Fibroblast of lung (primary cell): Measurements from ENCODE around the gene MCF2L2. TPM values are rescaled to one million over a fixed set of nuclear protein-coding genes. Genes with fewer than 3 reads are reported as not detected.

Experiments
- DNase-seq, 2 donors: peaks; one replicate each; pipeline versions ENCODE4 v3.0.0 to v3.0.0-alpha.2; 2010; ENCODE audit warnings: low read depth in 2 of 2
- H2AFZ ChIP-seq: 2 replicates; pipeline ENCODE4 v1.5.1; 2012; ENCODE audit warnings: low read length, control low read depth, inconsistent platforms
- H3K27ac ChIP-seq: 2 replicates; pipeline ENCODE4 v1.5.1; 2011; ENCODE audit warnings: low read length, control low read depth; ENCODE audit not compliant: insufficient read depth
- H3K27me3 ChIP-seq: 2 replicates; pipeline ENCODE4 v1.5.1; 2011; ENCODE audit warnings: mild to moderate bottlenecking, low read length; ENCODE audit not compliant: control insufficient read depth, insufficient read depth
- H3K36me3 ChIP-seq: 2 replicates; pipeline ENCODE4 v1.5.1; 2011; ENCODE audit warnings: low read length; ENCODE audit not compliant: control insufficient read depth, insufficient read depth
- H3K4me1 ChIP-seq: 2 replicates; pipeline ENCODE4 v1.5.1; 2011; ENCODE audit warnings: low read length; ENCODE audit not compliant: control insufficient read depth, insufficient read depth; ENCODE audit errors: extremely low read depth
- H3K4me2 ChIP-seq: 2 replicates; pipeline ENCODE4 v1.5.1; 2011; ENCODE audit warnings: low read length, control low read depth; ENCODE audit not compliant: insufficient read depth; ENCODE audit errors: extremely low read depth
- H3K4me3 ChIP-seq, 4 experiments: fragments of 200-600 bp in 1 of 4; sonication (generic) in 1 of 4; replicated peaks in 1 of 4; 2 replicates each; pipeline ENCODE4 v1.5.1; 2011 to 2016; ENCODE audit warnings: low read length in 4 of 4, low read depth in 3 of 4, mild to moderate bottlenecking in 3 of 4, control low read depth in 2 of 4, inconsistent platforms in 1 of 4, mixed read lengths in 1 of 4; ENCODE audit not compliant: insufficient read depth in 1 of 4; ENCODE audit errors: control extremely low read depth in 1 of 4
- H3K79me2 ChIP-seq: 2 replicates; pipeline ENCODE4 v1.5.1; 2012; ENCODE audit warnings: mild to moderate bottlenecking, low read length, inconsistent platforms; ENCODE audit not compliant: control insufficient read depth, insufficient read depth
- H3K9ac ChIP-seq: 2 replicates; pipeline ENCODE4 v1.5.1; 2011; ENCODE audit warnings: mild to moderate bottlenecking, low read length, control low read depth; ENCODE audit not compliant: insufficient read depth
- H3K9me3 ChIP-seq: 2 replicates; pipeline ENCODE4 v1.5.1; 2012; ENCODE audit warnings: low read depth, low read length; ENCODE audit not compliant: control insufficient read depth, insufficient read depth
- H4K20me1 ChIP-seq: 2 replicates; pipeline ENCODE4 v1.5.1; 2011; ENCODE audit warnings: low read length; ENCODE audit not compliant: control insufficient read depth, insufficient read depth; ENCODE audit errors: extremely low read depth
- EZH2 ChIP-seq: IDR thresholded peaks from 2 replicates; pipeline ENCODE4 v1.5.1; 2012; ENCODE audit warnings: low read length, control low read depth, mild to moderate bottlenecking; ENCODE audit errors: missing control alignments
- polyA plus RNA-seq, 2 donors: library from polyadenylated mRNA; depleted of rRNA in 1 of 2; stranded (reverse) in 1 of 2; unstranded in 1 of 2; fragments of >200 nt; gene quantifications; 2 replicates each; pipeline ENCODE4 v1.2.1, GENCODE V29; 2011 to 2012; ENCODE audit warnings: missing spikeins in 1 of 2
- total RNA-seq: library from RNA; depleted of rRNA; stranded (reverse); fragments of >200 nt; gene quantifications from 2 replicates; pipeline ENCODE4 v1.2.1, GENCODE V29; 2014
- TF ChIP-seq, protein P1 (sequence below), 2 donors: IDR thresholded peaks in 1 of 2; conservative IDR thresholded peaks in 1 of 2; 1 replicate in 1 of 2; 2 replicates in 1 of 2; pipeline ENCODE4 v1.5.1; 2011 to 2012; ENCODE audit warnings: low read length in 2 of 2, control low read depth in 1 of 2, inconsistent platforms in 1 of 2, low read depth in 1 of 2, mild to moderate bottlenecking in 1 of 2

Gene MCF2L2
- total and polyA plus RNA-seq, 2 donors (not counting 1 experiment from before 2014, with no cell fraction given), result under 0.01 to 0.08 TPM

DNA sequence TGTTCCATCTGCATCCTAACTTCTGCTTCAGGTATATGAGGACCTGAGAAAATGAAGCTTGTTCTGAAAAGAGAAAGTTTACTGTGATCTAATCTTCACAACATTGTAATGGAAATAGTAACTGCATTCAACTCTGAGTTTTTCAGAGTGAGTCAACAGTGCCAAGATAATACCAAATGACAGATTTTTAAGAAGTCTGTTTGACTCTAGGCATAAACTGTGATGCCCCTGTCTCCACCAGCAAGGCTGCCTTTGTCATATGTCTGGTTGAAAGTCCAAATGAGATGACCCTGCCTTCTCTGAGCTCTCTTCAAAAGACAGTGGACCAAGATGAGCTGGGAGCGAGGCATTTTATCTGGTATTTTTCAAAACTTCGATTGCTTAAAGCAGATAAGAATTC is 220.2 kb downstream of the MCF2L2 start:
- no peak overlapping the region for H3K4me3 ChIP-seq
- no peak overlapping the region for H3K9ac ChIP-seq
- H3K27me3 ChIP-seq, result no peaks in the 10 kb centered on the region
- no peaks in the 10 kb centered on the region for H4K20me1 ChIP-seq
- no peaks in the 10 kb centered on the region for H3K4me1 ChIP-seq
- no peak overlapping the region for H3K4me2 ChIP-seq
- no peak overlapping the region for H3K27ac ChIP-seq
- H3K36me3 ChIP-seq, result no peaks in the 10 kb centered on the region
- no peak overlapping the region for H2AFZ ChIP-seq
- DNase-seq, result no peak
- H3K9me3 ChIP-seq, result no peaks in the 10 kb centered on the region
- H3K79me2 ChIP-seq, result no peaks in the 10 kb centered on the region
- TF ChIP-seq EZH2, result no peak
- TF ChIP-seq, protein P1, sequence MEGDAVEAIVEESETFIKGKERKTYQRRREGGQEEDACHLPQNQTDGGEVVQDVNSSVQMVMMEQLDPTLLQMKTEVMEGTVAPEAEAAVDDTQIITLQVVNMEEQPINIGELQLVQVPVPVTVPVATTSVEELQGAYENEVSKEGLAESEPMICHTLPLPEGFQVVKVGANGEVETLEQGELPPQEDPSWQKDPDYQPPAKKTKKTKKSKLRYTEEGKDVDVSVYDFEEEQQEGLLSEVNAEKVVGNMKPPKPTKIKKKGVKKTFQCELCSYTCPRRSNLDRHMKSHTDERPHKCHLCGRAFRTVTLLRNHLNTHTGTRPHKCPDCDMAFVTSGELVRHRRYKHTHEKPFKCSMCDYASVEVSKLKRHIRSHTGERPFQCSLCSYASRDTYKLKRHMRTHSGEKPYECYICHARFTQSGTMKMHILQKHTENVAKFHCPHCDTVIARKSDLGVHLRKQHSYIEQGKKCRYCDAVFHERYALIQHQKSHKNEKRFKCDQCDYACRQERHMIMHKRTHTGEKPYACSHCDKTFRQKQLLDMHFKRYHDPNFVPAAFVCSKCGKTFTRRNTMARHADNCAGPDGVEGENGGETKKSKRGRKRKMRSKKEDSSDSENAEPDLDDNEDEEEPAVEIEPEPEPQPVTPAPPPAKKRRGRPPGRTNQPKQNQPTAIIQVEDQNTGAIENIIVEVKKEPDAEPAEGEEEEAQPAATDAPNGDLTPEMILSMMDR (conservative IDR thresholded peaks at IDR 0.05 in 1 of 2, IDR thresholded peaks at IDR 0.05 in 1 of 2; ENCODE audit: low read depth in 1 of 2, low read length in 2 of 2), result no peak

DNA sequence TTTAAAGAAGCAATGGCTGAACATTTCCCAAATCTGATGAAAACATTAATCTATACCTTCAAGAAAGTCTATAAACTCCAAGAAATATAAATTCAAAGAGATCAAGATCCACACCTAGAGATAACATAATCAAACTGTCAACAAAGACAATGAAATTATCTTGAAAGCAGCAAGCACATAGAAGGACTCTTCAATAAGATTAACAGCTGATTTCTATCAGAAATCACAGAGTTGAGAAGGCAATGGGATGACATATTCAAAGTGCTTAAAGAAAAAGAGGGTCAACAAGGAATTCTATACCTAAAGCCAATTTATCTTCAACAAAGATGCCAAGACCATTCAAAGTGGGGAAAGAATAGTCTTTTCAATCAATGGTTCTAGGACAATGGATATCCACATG is 224.7 kb downstream of the MCF2L2 start:
- no peaks in the 10 kb centered on the region for H3K4me1 ChIP-seq
- no peak for DNase-seq
- H3K9me3 ChIP-seq, result no peaks in the 10 kb centered on the region

DNA sequence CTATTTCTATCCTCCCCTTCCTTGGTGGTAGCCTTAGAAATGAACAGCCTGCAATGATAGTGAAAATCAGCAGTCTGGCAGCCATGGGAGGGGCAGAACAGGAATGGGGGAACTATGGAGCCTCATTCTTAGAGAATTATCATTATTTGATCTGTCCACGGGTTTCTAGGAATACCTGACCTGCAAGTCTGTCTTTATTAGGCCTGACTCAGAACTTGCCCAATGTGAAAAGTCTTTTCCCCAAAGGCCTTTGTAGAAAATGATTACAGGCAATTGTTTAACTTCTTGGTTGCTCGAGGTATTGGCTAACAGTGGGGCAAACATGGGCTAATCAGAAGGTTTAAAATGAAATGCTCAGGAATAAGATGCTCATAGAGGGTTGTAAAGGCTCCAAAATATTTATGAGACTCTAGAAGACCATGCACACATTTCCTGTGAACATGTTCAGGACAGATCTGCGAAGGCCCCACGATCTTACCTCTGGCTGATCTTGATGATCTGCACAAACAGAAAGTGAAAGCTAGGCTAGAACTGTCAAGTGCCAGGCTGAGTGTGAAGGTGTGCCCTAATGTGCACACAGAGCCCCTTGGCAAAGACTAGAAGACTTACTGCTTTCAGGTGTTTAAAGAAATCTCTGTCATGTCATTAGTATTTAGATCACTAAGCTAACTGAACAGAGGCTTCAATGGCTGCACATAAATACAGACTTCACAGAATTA is 226.3 kb downstream of the MCF2L2 start:
- no peaks in the 10 kb centered on the region for H4K20me1 ChIP-seq
- no peaks in the 10 kb centered on the region for H3K27me3 ChIP-seq
- no peak overlapping the region for H3K4me2 ChIP-seq
- no peak for DNase-seq
- no peak overlapping the region for H3K4me3 ChIP-seq
- no peaks in the 10 kb centered on the region for H3K79me2 ChIP-seq
- TF ChIP-seq, protein P1 (conservative IDR thresholded peaks at IDR 0.05 in 1 of 2, IDR thresholded peaks at IDR 0.05 in 1 of 2; ENCODE audit: low read depth in 1 of 2, low read length in 2 of 2), result no peak
- no peak for TF ChIP-seq EZH2
- H2AFZ ChIP-seq, result no peak overlapping the region
- H3K36me3 ChIP-seq, result no peaks in the 10 kb centered on the region
- H3K9me3 ChIP-seq, result no peaks in the 10 kb centered on the region
- H3K27ac ChIP-seq, result no peak overlapping the region
- no peaks in the 10 kb centered on the region for H3K4me1 ChIP-seq
- H3K9ac ChIP-seq, result no peak overlapping the region

More for the DNA sequence above, 224.7 kb downstream of the MCF2L2 start:
- H2AFZ ChIP-seq, result no peak overlapping the region
- no peaks in the 10 kb centered on the region for H3K79me2 ChIP-seq
- no peak for TF ChIP-seq EZH2
- TF ChIP-seq, protein P1 (conservative IDR thresholded peaks at IDR 0.05 in 1 of 2, IDR thresholded peaks at IDR 0.05 in 1 of 2; ENCODE audit: low read depth in 1 of 2, low read length in 2 of 2), result no peak
- no peaks in the 10 kb centered on the region for H4K20me1 ChIP-seq
- H3K9ac ChIP-seq, result no peak overlapping the region
- no peak overlapping the region for H3K4me2 ChIP-seq
- H3K27ac ChIP-seq, result no peak overlapping the region
- H3K4me3 ChIP-seq, result no peak overlapping the region
- no peaks in the 10 kb centered on the region for H3K36me3 ChIP-seq
- H3K27me3 ChIP-seq, result no peaks in the 10 kb centered on the region
